ENCODE data around the gene CDK14. TPM values are rescaled to one million over a fixed set of nuclear protein-coding genes. Genes with fewer than 3 reads are reported as not detected.

The CDK14 gene
- total RNA-seq = 70.8 and 72.5 TPM in 2 replicates

GRCh38 chr7:90595801-90596670 lies at the start of gene CDK14:
TSS of gene CDK14 (plus strand) at chr7:90596321. CDS start at chr7:90596628, 307 bp downstream.

Other genes starting within 250 kb of the CDK14 start
- 26.3 and 34.8 TPM in 2 replicates for gene GTPBP10, start 249.6 kb upstream of the CDK14 start, total RNA-seq
- 49.5 and 50.0 TPM in 2 replicates for gene CLDN12, start 192.9 kb upstream of the CDK14 start, total RNA-seq
- not detected in 2 replicates for gene PTTG1IP2, start 126.7 kb upstream of the CDK14 start, total RNA-seq

Data from articular chondrocyte of knee joint (primary cell).